DMS53 treated with DMSO at 0.1 percent for 48 hours (cell line): ENCODE measurements around the gene CNNM3.

Source experiments
- DNase-seq: peaks from one replicate; lab custom pipeline; 2025; ENCODE audit not compliant: unreplicated experiment; lab: John Stamatoyannopoulos, UW

The CNNM3 gene

GRCh38 chr2:96874198-96874831 lies 58.2 kb downstream of the CNNM3 start:
- DNase-seq, result no peak

- DNase-seq, result no peak
These were observed 59.6 kb downstream of the CNNM3 start for GRCh38 chr2:96875498-96876268.

GRCh38 chr2:96876269-96877041 lies 60.4 kb downstream of the CNNM3 start:
- no peak for DNase-seq

GRCh38 chr2:96877042-96877451 lies 61.0 kb downstream of the CNNM3 start:
- no peak for DNase-seq

DNA sequence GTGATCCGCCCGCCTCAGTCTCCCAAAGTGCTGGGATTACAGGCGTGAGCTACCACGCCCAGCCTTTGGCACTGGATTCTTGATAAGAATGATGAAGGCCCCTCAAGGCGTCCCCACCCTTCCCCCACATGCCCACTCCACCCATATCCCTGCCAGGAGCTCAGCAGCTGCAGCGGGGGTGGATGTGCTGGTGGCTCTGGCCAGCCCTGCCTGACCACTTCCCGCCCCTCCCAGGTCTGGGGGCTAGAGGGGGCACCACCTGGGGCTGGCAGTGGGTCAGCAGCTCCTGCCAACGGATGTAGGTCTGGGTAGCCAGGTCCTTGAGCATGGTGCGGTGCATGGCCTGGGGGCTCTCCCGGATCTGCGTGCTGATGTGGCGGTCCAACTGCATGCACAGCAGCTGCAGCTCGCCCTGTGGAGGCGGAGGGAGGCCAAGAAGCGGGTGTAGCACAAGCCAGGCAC lies 61.6 kb downstream of the CNNM3 start:
- DNase-seq, result no peak

DNA sequence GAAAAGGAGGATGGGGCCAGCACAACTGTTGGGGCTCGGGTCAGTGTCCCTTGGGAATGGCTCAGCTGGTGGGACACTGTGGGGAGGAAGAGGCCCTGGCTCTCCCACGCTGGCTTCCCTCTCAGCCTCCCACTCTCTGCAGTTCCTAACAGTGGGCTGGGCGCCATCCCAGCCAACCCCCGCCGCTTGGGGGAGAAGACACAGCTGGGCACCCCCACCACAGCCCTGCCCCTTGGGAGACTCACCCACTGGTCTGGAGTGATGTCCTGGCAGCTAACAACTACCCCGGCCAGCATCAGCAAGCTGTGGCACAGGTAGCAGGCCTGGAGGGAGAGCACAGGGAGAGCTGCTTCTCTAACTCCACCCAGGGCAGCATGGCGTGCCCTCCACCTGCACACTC lies 62.1 kb downstream of the CNNM3 start:
- no peak for DNase-seq

- DNase-seq, result no peak
These were observed 62.9 kb downstream of the CNNM3 start for GRCh38 chr2:96878796-96879544.

GRCh38 chr2:96879545-96880040 lies 63.5 kb downstream of the CNNM3 start:
- no peak for DNase-seq

GRCh38 chr2:96880891-96881273 lies 64.8 kb downstream of the CNNM3 start:
- DNase-seq, result no peak

DNA sequence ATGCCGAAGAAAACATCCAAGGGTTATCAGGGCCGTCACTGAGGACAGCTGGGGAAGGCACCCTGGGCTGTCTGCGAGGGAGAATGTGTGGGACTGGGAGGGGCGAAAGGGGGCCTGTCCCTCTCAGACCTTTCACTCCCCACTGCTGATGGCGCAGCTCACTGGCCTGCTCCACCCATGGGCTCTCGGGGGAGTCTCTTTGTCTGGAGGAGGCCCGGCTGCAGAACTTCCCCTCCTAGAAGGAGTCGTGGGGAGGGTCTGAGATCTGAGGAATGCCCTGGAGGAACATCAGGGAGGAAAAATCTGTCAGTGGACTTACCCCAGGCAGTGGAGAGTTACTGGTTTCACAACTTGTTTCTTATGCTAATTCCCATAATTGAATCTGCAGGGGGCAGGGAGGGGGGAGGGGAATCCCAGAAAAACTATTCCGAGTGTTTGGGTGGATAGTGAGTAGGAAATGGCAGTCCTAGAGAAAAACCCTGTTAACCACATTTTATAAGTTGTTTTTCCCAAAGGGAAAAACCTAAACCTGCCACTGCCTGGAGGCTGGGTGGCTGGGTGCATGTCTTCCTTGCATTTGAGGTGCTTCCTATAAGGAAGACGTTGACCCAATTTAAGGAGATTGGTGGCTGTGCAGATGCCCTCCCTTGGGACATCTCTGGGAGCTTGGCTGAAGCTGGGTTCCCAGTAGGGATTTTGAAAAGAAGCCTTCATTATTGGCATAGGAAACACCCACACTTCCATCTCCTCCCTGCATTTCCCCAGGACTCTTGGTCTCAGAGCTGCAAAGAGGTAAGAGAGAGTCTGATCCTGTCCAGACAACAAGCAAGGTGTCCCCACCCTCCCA lies 65.5 kb downstream of the CNNM3 start:
- DNase-seq, result no peak

DNA sequence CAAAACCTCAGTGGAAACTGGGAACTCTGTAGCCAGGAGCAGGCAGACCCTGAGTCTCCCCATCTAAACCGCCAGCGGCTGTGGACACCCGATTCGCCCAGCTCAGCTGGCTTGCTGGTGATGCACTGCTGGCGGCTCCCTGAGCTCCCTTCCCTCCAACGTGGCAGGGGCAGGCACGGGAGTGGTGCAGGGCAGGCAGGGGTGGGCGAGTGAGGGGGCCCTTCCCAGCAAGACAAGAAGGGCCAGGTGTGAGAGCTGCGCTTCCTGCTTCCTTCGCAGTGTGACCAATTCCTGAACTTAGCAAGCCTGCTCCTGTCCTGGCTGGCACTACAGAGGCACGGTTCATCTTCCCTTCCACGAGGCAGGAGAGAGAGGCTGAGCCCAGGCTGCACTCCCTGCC lies 66.2 kb downstream of the CNNM3 start:
- no peak for DNase-seq

DNA sequence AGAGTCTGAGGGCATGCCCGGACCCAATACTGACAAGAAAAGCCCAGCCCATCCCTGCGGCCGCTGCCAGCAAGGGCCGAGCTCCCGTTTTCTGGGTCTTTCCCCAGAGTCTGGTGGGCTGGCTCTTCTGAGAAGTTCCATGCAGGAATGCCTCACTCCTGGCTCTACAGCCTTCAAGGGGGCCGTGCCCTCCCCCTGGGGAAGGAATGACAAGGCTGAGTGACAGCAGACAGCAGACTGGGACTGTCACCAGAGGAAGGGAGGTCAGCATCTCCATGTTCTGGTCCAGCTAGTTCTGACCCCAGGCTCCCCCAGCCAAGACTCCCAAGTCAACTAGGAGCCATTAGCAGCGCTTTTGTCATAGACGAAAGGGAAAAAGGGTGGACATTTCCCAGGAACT lies 66.8 kb downstream of the CNNM3 start:
- DNase-seq, result no peak

GRCh38 chr2:96883306-96883705 lies 67.2 kb downstream of the CNNM3 start:
- no peak for DNase-seq
